ENCODE results near the gene VEPH1. TPM values are rescaled to one million over a fixed set of nuclear protein-coding genes. Genes with fewer than 3 reads are reported as not detected.

Gene VEPH1
- polyA plus RNA-seq, 1 of the 3 experiments (the other 2 are of a cell fraction), result 6.0 TPM

DNA sequence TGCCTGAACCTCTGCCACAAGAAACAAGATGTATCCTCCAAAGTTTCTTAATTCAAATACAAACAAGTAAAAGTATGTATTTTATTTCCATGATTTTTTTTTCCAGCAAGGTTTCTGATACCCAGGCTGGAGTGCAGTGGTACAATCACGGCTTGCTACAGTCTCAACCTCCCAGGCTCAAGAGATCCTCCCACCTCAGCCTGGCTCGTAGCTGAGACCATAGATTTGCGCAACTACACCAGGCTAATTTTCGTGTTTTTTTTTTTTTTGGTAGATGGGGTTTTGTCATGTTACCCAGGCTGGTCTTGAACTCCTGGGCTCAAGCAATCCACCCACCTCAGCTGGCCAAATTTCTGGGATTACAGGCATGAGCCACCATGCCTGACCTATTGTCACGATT is 12.2 kb upstream of the VEPH1 start:
- Histone ChIP-seq H3K9me2 (no peaks in the 10 kb centered on the region), H3K4me3 (ENCODE audit: low read depth in 2 of 2, low read length in 1 of 2) (no peak overlapping the region), H3K36me3 (replicated peaks in 1 of 2; ENCODE audit: control insufficient read depth in 1 of 2, insufficient read depth in 2 of 2, low read length in 1 of 2) (peaks cover 0 to 3% of the 10 kb centered on the region in 2 experiments), H3K9me3 (no peaks in the 10 kb centered on the region; the same call in 1 of the 2 replicates), H3K9ac (no peak overlapping the region), H2AFZ (ENCODE audit: low read depth) (no peak overlapping the region), H3K4me2 (no peak overlapping the region), H3K79me2 (ENCODE audit: insufficient read depth) (peaks cover 5% of the 10 kb centered on the region), H3K27me3 (ENCODE audit: insufficient read depth) (no peaks in the 10 kb centered on the region), H4K20me1 (ENCODE audit: insufficient read depth) (no peaks in the 10 kb centered on the region), H3K4me1 (ENCODE audit: control insufficient read depth in 1 of 2, insufficient read depth in 2 of 2, low read depth in 1 of 2, low read length in 1 of 2) (no peaks in the 10 kb centered on the region; a peak in 1 of 4 replicates), H3F3A (replicated peaks; ENCODE audit: insufficient read depth) (no peaks in the 10 kb centered on the region), H3K27ac (ENCODE audit: low read depth in 2 of 2, low read length in 1 of 2) (no peak overlapping the region)
- POLR2A ChIA-PET, result no interaction called here
- CTCF ChIA-PET, result interaction anchor here (1.2 kb wide), 1 partner anchor 17 kb away, joined by 4 read pairs; no protein-coding TSS in a partner anchor
- 85% methylated on average over 5 of the region's 5 CpGs for WGBS (ENCODE audit: low lambda C conversion rate)
- TF ChIP-seq, protein P1, sequence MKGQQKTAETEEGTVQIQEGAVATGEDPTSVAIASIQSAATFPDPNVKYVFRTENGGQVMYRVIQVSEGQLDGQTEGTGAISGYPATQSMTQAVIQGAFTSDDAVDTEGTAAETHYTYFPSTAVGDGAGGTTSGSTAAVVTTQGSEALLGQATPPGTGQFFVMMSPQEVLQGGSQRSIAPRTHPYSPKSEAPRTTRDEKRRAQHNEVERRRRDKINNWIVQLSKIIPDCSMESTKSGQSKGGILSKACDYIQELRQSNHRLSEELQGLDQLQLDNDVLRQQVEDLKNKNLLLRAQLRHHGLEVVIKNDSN (IDR thresholded peaks at IDR 0.05; ENCODE audit: borderline replicate concordance, low read depth), result no peak
- TF ChIP-seq YY1 (IDR thresholded peaks at IDR 0.05; ENCODE audit: low read depth) (no peak), FOXM1 (IDR thresholded peaks at IDR 0.05; ENCODE audit: low read depth) (no peak), RAD21 (IDR thresholded peaks at IDR 0.05; ENCODE audit: low read length) (no peak), RFX5 (IDR thresholded peaks at IDR 0.05; ENCODE audit: low read length) (no peak), TEAD4 (IDR thresholded peaks at IDR 0.05; ENCODE audit: borderline replicate concordance, insufficient read depth) (no peak), RXRA (IDR thresholded peaks at IDR 0.05; ENCODE audit: borderline replicate concordance, low read depth) (no peak), SMC3 (IDR thresholded peaks at IDR 0.05; ENCODE audit: low read depth, low read length) (no peak), EZH2phosphoT487 (IDR thresholded peaks at IDR 0.05; ENCODE audit: borderline replicate concordance, low read depth) (no peak), MXI1 (IDR thresholded peaks at IDR 0.05; ENCODE audit: low read depth, low read length) (no peak), POLR2AphosphoS5 (IDR thresholded peaks at IDR 0.05; ENCODE audit: low read depth, low read length) (no peak)
- TF ChIP-seq, protein P2, sequence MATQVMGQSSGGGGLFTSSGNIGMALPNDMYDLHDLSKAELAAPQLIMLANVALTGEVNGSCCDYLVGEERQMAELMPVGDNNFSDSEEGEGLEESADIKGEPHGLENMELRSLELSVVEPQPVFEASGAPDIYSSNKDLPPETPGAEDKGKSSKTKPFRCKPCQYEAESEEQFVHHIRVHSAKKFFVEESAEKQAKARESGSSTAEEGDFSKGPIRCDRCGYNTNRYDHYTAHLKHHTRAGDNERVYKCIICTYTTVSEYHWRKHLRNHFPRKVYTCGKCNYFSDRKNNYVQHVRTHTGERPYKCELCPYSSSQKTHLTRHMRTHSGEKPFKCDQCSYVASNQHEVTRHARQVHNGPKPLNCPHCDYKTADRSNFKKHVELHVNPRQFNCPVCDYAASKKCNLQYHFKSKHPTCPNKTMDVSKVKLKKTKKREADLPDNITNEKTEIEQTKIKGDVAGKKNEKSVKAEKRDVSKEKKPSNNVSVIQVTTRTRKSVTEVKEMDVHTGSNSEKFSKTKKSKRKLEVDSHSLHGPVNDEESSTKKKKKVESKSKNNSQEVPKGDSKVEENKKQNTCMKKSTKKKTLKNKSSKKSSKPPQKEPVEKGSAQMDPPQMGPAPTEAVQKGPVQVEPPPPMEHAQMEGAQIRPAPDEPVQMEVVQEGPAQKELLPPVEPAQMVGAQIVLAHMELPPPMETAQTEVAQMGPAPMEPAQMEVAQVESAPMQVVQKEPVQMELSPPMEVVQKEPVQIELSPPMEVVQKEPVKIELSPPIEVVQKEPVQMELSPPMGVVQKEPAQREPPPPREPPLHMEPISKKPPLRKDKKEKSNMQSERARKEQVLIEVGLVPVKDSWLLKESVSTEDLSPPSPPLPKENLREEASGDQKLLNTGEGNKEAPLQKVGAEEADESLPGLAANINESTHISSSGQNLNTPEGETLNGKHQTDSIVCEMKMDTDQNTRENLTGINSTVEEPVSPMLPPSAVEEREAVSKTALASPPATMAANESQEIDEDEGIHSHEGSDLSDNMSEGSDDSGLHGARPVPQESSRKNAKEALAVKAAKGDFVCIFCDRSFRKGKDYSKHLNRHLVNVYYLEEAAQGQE (IDR thresholded peaks at IDR 0.05; ENCODE audit: low read depth, low read length), result no peak
- TF ChIP-seq, protein P3, sequence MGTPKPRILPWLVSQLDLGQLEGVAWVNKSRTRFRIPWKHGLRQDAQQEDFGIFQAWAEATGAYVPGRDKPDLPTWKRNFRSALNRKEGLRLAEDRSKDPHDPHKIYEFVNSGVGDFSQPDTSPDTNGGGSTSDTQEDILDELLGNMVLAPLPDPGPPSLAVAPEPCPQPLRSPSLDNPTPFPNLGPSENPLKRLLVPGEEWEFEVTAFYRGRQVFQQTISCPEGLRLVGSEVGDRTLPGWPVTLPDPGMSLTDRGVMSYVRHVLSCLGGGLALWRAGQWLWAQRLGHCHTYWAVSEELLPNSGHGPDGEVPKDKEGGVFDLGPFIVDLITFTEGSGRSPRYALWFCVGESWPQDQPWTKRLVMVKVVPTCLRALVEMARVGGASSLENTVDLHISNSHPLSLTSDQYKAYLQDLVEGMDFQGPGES (IDR thresholded peaks at IDR 0.05; ENCODE audit: low read depth, low read length), result no peak
- TF ChIP-seq, protein P4, sequence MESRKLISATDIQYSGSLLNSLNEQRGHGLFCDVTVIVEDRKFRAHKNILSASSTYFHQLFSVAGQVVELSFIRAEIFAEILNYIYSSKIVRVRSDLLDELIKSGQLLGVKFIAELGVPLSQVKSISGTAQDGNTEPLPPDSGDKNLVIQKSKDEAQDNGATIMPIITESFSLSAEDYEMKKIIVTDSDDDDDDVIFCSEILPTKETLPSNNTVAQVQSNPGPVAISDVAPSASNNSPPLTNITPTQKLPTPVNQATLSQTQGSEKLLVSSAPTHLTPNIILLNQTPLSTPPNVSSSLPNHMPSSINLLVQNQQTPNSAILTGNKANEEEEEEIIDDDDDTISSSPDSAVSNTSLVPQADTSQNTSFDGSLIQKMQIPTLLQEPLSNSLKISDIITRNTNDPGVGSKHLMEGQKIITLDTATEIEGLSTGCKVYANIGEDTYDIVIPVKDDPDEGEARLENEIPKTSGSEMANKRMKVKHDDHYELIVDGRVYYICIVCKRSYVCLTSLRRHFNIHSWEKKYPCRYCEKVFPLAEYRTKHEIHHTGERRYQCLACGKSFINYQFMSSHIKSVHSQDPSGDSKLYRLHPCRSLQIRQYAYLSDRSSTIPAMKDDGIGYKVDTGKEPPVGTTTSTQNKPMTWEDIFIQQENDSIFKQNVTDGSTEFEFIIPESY (IDR thresholded peaks at IDR 0.05; ENCODE audit: borderline replicate concordance, low read depth), result no peak
- DNase-seq, result no peak

Measured in SK-N-SH (cell line).